Eye (tissue), 1 donor: Measurements from ENCODE around the gene PPP1R3D.

Source experiments
- DNase-seq: peaks from one replicate; pipeline ENCODE4 v3.0.0-alpha.2; 2015

The PPP1R3D gene

DNA sequence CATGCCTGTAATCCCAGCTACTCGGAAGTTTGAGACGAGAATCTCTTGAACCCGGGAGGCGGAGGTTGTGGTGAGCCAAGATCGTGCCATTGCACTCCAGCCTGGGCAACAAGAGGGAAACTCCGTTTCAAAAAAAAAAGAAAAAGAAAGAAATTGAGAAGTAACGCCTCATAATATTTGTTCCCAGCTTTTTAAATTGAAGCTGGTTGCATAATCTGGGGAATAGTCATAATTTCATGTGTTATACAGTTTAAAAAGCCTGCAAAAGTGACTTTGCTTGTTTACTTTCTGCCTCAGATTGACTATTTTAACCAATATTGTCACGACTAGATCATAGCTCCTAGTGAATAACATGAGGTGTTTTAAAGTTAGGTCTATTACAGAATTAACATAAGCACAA is 7.3 kb upstream of the PPP1R3D start:
- DNase-seq = no peak

DNA sequence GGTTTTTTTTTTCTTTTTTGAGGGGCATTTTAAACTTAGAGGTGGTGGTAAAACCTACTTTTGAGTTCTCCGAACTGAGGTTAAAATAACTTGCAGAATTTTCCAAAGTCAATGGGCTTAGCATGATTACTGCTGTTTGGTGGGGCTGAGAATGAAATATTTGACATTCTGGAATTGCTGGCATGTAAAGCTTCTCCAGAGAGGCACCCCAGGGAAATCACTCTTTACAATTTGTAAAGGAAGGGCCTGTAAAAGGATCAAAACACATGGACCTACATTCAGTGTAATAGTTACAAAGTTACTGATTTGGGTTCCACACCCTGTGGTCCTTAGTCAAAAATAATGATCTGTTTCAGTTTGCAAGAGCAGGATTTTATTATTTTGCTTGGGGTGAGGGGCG is 5.6 kb upstream of the PPP1R3D start:
- peak; percentile 24 for DNase-seq

DNA sequence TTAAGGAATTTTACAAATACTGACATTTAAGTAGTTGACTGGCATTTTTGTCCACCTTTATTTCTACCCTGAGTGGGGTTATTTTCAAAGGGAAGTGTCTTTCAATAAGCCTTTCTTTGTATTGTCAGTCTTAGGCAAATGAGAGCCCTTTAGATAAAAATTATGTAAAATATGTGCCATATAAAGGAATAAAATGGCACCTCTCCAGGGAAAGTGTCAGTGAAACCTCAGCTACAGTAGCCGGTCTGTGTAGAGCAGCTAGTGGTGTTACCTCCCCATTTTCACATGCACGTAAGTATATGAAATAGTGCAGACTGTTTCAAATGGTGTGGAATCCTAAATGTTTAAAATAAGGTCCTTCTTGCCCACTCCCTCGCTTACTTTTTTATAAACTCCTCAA is 5.1 kb upstream of the PPP1R3D start:
- no peak for DNase-seq

DNA sequence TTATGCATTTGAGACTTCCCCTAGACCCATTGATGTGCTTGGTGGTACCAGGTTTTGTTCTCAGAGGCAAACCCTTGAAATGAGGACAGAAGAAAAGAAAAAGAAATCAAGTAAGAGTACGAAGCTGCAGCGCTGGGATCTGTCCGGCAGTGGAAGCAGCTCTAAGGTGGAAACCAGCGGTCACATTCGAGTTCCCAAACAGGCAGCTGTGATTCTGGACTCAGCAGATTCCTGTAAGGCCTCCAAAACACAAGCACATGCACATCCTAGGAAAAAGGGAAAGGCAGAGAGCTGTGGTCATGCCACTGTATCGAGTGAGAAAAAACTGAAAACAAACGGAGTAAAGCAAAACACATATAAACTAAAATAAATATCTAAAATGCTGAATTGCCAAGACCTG is 4.6 kb upstream of the PPP1R3D start:
- DNase-seq = no peak

DNA sequence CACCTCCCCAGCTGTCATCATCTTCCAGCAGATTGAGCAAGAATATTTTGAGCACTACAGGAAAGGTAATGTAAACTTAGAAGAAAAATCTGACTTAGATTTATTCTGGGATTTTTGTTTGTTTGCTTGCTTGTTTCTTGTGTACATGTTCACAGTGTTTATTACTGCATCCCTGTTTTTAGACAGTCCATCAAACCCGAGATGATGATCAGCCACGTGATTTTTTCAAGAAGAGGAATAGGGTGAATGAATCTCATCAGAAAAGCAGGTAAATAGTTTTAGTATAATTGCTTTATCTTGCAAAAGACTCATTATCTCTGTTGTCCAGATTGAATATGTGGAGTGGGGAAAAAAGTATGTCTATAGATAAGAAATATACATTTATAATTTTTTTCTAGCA is 2.1 kb upstream of the PPP1R3D start:
- DNase-seq = no peak

DNA sequence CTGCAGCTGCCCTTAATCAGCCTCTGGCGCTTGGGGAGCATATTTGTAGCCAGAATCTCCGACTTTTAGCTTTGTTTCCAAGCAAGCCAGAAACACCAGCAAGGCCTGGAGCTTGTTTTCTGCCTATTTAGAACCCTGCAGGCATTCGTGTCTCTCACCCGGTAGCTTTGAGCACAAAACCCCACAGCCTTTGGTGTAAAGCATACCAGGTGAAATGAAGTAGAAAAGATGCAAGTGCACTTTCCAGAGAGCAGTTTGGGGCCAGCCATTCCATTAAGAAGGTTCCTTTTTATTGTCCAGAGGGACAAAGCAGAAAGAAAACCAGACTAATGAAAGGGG is 820 bp upstream of the PPP1R3D start:
- no peak for DNase-seq

DNA sequence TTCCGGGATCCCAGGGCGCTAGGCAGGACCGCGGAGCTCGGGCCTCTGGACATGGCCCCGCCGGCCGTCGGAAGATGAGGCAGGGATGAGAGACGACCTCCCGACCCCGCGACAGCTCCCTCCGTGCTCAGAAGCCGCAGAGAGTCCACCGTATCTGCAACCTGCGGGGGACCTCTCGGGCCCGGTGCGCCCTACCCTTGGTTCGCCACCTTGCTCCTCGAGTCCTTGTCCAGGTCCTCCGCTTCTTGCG is 301 bp downstream of the PPP1R3D start:
- no peak for DNase-seq

DNA sequence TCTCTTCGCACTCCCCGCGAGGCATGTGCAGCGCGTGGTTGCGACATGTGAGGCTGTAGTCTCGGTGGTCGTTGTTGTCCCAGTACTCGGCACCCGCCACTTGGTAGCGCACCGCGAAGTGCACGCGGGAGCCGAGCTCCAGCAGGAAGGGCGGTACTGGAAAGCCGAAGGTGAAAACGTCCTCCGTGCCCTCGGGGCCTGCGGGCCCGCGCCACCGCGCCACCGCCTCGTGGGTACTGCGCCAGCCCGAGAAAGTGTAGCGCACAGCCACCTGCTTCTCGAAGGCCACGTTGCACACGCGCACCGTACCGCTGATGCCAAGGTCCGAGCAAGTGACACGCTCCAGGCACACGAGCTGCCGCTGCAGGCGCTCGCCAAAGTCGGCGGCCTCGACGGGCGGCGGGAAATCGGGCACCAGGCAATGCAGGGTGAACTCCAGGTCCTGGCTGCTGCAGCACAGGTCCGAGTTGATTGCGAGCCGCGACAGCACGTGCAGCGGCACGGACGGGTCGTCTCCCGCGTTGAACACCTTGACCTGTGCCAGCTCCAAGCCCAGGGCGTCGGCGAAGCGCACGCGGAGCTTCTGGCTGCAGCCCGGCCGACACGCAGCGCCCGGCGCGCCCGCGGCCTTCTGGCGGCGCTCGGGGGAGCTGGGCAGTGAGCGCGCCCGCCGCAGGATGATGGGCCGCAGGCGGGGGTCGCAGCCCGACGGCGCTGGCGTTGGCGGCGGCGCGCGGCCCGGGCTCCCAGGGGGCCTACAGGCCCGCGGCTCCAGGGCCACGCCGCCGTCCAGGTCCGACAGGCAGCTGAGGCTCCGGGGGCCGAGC is 840 bp downstream of the PPP1R3D start:
- DNase-seq = no peak

DNA sequence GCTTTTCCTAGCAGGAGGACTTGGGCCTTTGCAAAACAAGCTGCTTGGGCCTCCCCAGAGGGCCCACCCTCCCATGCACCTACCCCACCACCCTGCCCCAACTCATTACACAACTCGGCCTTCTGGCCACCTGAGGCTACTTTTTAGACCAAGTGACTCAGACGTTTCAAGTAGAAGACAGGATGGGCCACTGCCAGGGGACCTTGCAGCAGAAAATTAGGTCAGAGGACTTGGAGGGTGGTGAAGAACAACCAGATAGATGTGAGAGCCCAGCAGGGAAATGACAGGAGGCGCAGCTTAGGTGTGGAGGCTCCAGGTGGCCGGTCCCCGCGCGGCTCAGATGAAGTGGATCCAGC is 1.4 kb downstream of the PPP1R3D start:
- DNase-seq = no peak

DNA sequence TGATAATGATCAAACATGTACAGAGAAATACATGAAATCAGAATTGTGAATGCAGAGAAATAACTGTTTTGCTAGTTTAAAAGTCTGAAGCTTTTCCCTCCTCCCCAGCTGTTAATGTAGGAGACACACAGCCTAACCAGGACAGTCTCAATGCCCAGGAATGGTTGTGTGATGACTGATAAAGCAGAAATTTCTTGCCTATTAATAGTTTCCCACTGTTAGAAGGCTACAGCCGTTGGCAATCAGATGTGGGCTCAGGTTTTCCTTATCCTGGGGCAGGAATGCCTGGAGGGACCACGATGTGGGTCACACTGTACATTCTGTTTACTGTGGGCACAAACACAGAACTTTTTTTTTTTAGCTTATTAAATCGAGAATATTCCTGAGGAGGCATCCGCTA is 1.9 kb downstream of the PPP1R3D start:
- DNase-seq = no peak

DNA sequence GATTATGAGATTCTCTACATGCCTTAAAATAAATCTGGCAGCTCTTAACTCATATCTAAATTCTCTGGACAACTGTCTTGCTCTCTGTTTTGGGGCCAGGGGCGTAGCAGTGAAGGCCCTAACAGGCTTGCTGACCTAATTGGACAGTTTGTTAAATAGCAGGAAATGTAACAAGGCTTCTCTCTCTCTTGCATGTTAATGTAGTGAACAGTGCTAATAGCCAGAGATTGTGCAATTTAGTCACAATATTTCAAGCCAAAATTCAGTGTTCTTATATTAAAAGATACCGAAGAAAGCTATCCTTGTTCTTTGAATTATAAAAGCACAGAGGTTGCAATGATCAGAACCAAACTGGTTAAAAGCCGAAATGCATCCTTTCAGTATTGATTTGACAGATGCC is 3.0 kb downstream of the PPP1R3D start:
- no peak for DNase-seq

DNA sequence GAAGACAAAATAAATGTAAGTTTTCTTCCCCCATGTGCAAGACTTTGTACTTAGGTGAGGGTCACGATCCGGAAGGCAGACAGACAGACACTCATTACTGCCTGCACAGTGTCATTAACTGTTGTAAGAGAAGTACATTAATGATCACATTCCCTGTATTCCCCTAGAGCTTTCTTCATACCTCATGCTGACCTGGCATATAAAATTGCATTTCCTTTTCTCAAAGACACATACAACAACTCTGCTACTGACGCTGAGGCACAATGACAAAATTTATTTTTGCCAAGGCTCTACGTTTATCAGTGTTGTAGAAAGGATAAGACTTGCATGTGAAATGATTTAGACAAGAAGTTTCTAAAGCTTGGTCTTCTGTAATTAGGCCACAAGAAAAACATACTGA is 3.7 kb downstream of the PPP1R3D start:
- no peak for DNase-seq

DNA sequence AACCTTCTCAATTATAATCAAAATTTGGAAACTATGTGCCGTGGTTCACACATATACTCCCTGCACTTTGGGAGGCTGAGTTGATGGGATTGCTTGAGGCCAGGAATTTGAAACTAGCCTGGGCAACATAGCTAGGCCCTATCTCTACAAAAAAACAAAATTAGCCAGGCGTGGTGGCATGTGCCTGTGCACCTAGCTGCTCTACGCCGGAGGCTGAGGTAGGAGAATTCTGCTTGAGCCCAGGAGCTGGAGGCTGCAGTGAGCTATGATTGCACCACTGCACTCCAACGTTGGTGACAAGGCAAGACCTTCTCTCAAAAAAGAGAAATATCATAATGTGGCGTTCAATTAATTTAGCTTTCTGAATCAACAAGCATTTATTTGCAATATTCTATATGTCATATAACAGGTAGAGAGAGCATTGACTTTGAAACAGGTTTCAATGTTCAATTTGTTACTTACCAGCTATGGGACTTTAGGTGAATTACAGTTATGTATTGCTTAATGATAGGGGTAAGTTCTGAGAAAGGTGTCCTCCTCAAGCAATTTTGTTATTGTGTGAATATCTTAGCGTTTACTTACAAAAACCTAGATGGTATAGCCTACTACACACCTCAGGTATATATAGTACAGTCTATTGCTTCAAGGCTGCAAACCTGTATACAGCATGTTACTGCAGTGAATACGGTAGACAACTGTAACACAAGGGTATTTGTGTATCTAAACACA is 4.5 kb downstream of the PPP1R3D start:
- no peak for DNase-seq

DNA sequence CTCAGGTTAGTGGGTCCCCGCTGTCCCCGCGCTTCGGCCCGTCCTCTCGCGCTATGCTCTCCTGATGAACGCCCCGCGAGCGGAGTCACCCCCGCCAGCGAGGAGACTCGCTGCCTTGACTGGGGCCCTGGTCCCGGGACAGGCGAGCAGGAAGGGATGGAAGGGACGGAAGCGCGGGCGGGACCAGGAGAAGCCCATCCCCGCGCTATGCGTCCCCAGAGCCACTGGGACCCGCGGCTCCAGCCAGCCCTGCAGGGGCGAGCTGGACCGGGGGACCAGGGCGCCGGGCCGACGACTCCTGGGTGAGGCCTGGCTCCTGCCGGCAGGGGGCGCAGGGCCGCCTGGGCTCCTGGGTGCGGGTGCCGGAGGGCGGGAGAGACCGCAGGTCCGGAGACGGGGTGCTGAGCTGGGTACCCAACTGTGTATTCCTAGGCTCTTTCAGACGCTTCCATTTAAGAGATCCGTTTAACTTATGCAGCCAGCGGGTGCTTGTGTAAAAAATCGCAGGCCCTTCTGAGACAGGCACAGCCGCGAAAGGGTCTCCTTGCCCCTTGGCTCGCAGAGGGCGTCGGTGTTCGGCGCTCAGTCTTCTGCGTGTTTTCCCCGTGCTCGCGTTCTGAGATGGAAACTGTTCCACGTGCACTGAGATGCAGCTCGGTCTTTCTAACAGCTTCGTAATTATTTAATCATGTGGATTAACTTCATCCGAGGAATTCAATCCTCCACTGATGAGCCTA is 6.1 kb downstream of the PPP1R3D start:
- DNase-seq = peak; percentile 92

DNA sequence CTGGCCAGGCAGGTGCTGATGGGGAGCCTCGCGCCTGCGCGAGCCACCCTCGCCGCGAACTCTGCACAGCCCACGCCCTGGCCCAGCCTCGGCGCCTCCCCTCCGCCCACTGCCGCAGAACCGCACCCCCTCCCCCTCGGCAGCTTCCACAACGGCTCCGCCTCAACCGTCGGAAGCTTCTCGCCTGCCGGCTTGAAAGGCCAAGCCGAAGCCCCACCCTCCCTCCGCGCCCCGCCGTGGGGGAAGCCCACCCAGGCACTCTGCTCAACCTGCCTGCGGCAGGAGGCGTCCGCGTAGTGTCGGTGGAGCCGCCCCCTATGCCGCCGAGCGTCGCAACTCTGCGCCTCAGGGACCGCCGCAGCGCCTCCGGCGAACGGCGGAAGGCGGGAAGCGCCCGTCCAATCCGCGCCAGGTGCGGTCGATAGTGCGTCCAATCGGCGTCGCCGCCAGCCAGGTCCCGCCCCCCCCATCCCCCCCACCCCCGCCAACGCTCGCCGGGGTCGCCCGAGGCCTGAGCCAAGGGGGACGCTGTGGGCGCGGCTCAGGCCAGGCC is 6.7 kb downstream of the PPP1R3D start, which contains the start of gene SYCP2:
SYCP2 (minus strand) TSS at position 342 of the 553 bp plus-strand sequence. CDS start 11,224 bp downstream, outside the sequence.
- DNase-seq = no peak

DNA sequence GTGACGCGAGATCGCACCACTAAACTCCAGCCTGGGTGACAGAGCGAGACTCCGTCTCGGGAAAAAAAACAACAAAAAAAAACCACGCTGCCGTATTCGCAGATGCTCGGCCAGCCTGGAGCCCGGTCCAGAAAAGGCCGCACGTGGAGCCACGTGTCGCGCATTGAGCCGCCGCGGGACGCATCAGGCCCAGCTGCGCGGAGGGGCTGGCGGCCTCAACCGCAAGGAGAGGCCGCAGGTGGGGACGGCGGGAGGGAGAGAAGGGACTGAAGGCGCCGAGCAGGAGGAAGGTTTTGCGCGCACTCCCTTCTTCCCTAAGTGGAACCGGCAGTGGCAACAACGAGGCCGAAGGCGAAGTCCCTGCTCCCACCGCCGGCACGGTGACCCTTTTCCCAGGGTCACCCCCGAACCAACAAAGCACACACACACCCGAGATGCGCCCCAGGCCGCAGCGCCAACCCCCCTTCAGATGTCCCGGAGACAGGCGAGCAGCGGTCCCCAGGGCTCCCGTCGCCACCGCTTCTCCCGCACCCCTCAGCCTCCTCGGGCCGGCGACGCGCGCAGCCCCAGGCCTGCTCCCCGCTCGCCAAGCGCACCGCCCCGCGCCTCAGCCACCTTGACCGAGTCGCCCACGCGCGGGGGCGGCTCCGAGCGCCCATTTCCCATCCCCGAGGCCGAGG is 7.3 kb downstream of the PPP1R3D start:
- no peak for DNase-seq

DNA sequence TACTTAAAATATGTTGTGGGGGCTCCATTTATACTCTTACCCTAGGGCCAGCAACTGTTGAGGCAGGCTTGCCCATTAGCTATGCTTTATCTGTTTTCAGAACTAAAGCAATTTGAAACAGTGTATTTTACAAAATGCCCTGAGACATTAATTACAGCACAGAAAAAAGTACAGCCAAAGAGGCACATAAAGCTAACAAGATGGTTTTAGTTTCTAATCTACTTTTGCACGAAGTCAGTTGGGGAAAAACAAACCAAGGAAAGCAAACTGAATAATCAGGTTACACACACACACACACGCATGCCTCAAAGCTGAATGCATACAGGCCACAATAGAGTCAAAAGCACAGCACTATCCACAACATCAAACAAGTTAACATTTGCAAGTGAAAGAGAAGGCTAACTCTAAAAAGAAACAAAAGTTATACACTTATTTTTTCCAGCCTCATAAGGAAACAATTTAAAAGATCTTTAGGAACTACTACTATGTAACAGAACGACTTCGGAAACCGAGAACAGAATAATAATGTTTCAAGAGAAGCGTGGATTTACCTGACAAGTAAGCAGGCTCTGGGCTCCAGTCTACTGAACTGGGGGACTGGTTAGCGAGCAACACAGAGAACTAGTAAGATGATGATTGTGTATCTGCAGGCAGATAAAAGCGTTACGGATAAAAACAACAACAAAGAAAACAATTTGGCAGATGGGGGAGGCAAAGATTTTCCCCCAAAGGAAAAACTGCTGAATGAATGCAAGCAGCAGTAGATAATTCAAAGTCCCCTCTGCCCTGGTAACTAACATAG is 8.4 kb downstream of the PPP1R3D start:
- no peak for DNase-seq

DNA sequence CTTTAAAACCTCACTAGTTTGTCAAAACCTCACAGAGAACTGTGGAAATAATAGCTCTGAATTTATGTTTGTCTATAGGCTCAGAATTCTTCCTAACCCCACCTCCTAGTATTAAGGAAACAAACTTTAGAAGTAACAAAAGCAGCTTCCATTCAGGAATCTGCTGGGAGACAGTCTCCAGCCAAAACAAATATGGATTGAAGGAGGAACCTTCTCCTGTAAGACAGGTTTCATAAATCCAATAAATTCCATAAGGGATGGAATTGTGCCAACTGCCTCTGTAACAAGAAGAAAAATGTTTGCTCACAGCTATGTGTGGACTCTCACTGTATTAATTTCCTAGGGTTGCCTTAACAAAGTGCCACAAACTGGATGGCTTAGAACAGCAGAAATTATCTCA is 14.2 kb downstream of the PPP1R3D start:
- peak; percentile 58 for DNase-seq

DNA sequence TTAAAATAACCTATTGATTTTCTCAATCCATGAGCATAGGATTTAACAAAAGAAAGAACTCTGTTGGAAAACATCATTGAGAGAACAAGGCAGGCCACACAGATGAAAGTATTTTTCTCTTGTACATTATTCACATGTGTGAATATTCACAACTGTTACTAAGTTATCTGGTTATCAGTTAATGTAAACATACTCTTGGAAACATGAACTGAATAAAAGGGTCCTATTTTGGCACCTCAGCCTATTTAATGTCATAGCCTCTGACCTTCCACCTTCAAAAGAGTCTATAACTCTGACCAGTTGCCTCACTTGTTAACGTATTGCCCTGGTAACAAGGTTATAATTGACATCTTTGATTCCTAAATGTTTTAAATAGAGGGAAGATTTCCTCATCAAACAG is 14.7 kb downstream of the PPP1R3D start:
- no peak for DNase-seq

DNA sequence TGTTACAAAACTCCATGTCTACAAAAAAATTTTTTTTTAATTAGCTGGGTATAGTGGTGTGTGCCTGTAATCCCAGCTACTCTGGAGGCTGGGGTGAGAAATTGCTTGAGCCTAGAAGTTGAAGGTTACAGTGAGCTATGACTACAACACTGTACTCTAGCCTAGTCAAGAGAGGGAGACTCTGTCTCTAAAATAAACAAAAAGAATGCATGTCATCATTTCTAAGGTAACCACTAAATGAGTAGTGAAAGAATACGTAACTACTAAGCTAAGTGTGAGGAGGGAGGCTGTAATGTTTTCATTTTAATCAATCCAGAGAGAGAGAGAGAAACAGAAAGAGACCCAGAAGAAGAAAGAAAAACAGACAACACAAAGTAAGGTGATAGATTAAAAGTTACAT is 16.6 kb downstream of the PPP1R3D start:
- no peak for DNase-seq

DNA sequence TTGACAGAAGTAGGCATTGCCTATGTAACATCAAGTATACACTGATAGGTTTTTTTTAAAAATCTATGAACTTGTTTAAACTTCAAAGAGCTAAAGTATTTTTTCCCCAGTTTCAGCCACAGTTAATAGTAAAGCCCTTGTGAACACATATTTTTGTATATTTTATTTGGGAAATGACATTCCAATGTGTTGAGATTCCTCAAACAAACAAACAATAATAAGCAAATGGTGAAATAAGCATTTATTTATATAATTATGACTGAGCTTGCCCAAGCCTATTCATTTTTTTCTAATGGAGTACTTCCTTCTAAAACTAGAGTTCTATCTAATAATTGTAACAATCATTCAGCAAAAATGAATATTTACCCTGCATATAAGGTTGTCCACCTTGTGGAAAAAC is 19.2 kb downstream of the PPP1R3D start:
- DNase-seq = no peak

DNA sequence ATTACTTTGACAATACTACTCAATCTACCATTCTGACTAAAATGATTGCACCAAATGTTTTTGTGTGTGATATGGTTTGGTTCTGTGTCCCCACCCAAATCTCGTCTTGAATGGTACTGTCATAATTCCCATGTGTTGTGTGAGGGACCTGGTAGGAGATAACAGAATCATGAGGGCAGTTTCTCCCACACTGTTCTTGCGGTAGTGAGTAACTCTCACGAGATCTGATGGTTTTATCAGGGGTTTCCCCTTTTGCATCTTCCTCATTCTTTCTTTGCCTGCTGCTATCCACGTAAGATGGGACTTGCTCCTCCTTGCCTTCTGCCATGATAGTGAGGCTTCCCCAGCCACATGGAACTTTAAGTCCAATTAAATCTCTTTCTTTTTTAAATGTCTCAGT is 27.5 kb downstream of the PPP1R3D start:
- DNase-seq = no peak

DNA sequence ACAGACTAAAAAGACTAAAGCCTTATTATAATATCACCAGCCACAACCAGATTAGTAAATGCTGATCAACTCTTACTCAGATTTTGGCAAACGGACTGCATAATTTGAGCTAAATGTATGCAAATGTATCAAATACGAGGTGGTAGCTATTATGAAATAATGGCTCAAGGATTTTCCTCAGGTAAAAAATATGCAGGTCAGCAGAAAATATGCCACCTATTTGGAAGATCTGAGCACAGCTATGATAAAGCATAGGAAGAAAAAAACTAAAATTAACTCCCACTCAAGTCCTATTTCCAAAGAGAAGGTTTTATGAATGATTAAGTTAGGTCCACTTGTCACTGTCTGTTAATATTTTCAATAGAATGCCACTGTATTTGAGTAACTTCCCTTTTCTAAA is 29.1 kb downstream of the PPP1R3D start:
- DNase-seq = no peak
